ENCODE measurements around the gene SYNE2.

- TF ChIP-seq CTCF (IDR thresholded peaks at IDR 0.05; ENCODE audit: low read depth, low read length, missing input control) (no peak), RXRA (IDR thresholded peaks at IDR 0.05) (no peak), JUND (IDR thresholded peaks at IDR 0.05) (no peak), SP1 (IDR thresholded peaks at IDR 0.05) (no peak), RAD21 (IDR thresholded peaks at IDR 0.05) (no peak), FOXA1 (IDR thresholded peaks at IDR 0.05) (no peak), GABPA (IDR thresholded peaks at IDR 0.05 in 1 of 2, conservative IDR thresholded peaks at IDR 0.05 in 1 of 2) (no peak), REST (IDR thresholded peaks at IDR 0.05) (no peak), MAX (IDR thresholded peaks at IDR 0.05) (no peak), ATF3 (IDR thresholded peaks at IDR 0.05) (no peak), ZBTB33 (IDR thresholded peaks at IDR 0.05) (no peak), NR2F2 (IDR thresholded peaks at IDR 0.05) (no peak), TAF1 (conservative IDR thresholded peaks at IDR 0.05) (no peak)
Observed at GRCh38 chr14:64213086-64213485, 360.3 kb downstream of the SYNE2 start.

Measured in liver (tissue), 3 donors.